HepG2 (cell line): Measurements from ENCODE around the gene MLXIPL. TPM values are rescaled to one million over a fixed set of nuclear protein-coding genes. Genes with fewer than 3 reads are reported as not detected.

Experiments used
- GPN1 ChIP-seq: sonication (generic); formaldehyde crosslinking; IDR thresholded peaks from 2 replicates; pipeline ENCODE4 v1.5.1; 2020; ENCODE audit warnings: missing genetic modification reagents, borderline replicate concordance
- KLF12 ChIP-seq: sonication (generic); formaldehyde crosslinking; IDR thresholded peaks from 2 replicates; pipeline ENCODE4 v1.4.0; 2020; ENCODE audit warnings: missing genetic modification reagents, borderline replicate concordance
- NFIB ChIP-seq: sonication (generic); formaldehyde crosslinking; IDR thresholded peaks from 2 replicates; pipeline ENCODE4 v1.9.0; 2021; ENCODE audit warnings: missing genetic modification reagents, mild to moderate bottlenecking, borderline replicate concordance
- NR2C2 ChIP-seq: sonication (generic); formaldehyde crosslinking; IDR thresholded peaks from 2 replicates; pipeline ENCODE4 v1.4.0; 2020; ENCODE audit warnings: missing genetic modification reagents, mild to moderate bottlenecking, moderate library complexity, borderline replicate concordance
- SNAI1 ChIP-seq: sonication (generic); formaldehyde crosslinking; IDR thresholded peaks from 2 replicates; pipeline ENCODE4 v1.5.0; 2020; ENCODE audit warnings: mild to moderate bottlenecking, missing genetic modification reagents, borderline replicate concordance
- THRA ChIP-seq: sonication (generic); formaldehyde crosslinking; IDR thresholded peaks from 2 replicates; pipeline ENCODE4 v1.4.0; 2020; ENCODE audit warnings: missing genetic modification reagents, borderline replicate concordance
- ZNF260 ChIP-seq: sonication (generic); formaldehyde crosslinking; IDR thresholded peaks from 2 replicates; pipeline ENCODE4 v1.4.0; 2020; ENCODE audit warnings: missing genetic modification reagents, low read depth, mild to moderate bottlenecking, borderline replicate concordance
- ZNF282 ChIP-seq: fragments of 450-650 bp; IDR thresholded peaks from 2 replicates; pipeline ENCODE4 v1.6.1; 2018; ENCODE audit not compliant: partially characterized antibody
- ZNF333 ChIP-seq: sonication (generic); formaldehyde crosslinking; IDR thresholded peaks from 2 replicates; pipeline ENCODE4 v1.4.0; 2020; ENCODE audit warnings: mild to moderate bottlenecking, missing genetic modification reagents, borderline replicate concordance
- ZNF629 ChIP-seq: sonication (generic); formaldehyde crosslinking; conservative IDR thresholded peaks from 2 replicates; pipeline ENCODE4 v1.5.0; 2020; ENCODE audit warnings: missing genetic modification reagents
- ZNF841 ChIP-seq: sonication (generic); formaldehyde crosslinking; IDR thresholded peaks from 2 replicates; pipeline ENCODE4 v1.8.1; 2023; ENCODE audit warnings: missing genetic modification reagents, borderline replicate concordance
- polyA plus RNA-seq, 8 experiments: library from polyadenylated mRNA; depleted of rRNA in 3 of 8; stranded (reverse) in 7 of 8; unstranded in 1 of 8; fragments of >200 nt; fragmentation: Illumina TruSeq in 4 of 8; extraction: Trizol in 4 of 8; gene quantifications; 2 replicates each; pipeline versions ENCODE4 v1.2.1 to v1.2.3, GENCODE V29; 2011 to 2016; ENCODE audit warnings: low read depth in 4 of 8, missing spikeins in 1 of 8, mixed read lengths in 1 of 8; ENCODE audit not compliant: insufficient read depth in 1 of 8
- total RNA-seq, 5 experiments: library from RNA; depleted of rRNA; stranded (reverse); fragments of >200 nt; fragmentation: Illumina TruSeq; extraction: Trizol; gene quantifications; 2 replicates each; pipeline ENCODE4 v1.2.3, GENCODE V29; 2016; ENCODE audit warnings: low read depth in 1 of 5
- TF ChIP-seq, protein P1 (sequence below): sonication (generic); formaldehyde crosslinking; IDR thresholded peaks from 2 replicates; pipeline ENCODE4 v1.4.0; 2020; ENCODE audit warnings: missing genetic modification reagents
- TF ChIP-seq, protein P2 (sequence below): sonication (generic); formaldehyde crosslinking; IDR thresholded peaks from 2 replicates; pipeline ENCODE4 v1.5.0; 2020; ENCODE audit warnings: missing genetic modification reagents
- TF ChIP-seq, protein P3 (sequence below): fragments of 450-650 bp; IDR thresholded peaks from 2 replicates; pipeline ENCODE4 v1.6.1; 2017; ENCODE audit warnings: mild to moderate bottlenecking
- TF ChIP-seq, protein P4 (sequence below): sonication (generic); formaldehyde crosslinking; IDR thresholded peaks from 2 replicates; pipeline ENCODE4 v1.4.0; 2020; ENCODE audit warnings: missing genetic modification reagents

MLXIPL gene
- total and polyA plus RNA-seq, 2 of the 13 experiments (the other 11 are each of a cell fraction or from before 2014, with no cell fraction given), result 51.6 to 60.1 TPM

GRCh38 chr7:73578342-73579128 is 45.8 kb downstream of the MLXIPL start, which contains the start of gene TBL2 (continued):
- TF ChIP-seq, protein P1, sequence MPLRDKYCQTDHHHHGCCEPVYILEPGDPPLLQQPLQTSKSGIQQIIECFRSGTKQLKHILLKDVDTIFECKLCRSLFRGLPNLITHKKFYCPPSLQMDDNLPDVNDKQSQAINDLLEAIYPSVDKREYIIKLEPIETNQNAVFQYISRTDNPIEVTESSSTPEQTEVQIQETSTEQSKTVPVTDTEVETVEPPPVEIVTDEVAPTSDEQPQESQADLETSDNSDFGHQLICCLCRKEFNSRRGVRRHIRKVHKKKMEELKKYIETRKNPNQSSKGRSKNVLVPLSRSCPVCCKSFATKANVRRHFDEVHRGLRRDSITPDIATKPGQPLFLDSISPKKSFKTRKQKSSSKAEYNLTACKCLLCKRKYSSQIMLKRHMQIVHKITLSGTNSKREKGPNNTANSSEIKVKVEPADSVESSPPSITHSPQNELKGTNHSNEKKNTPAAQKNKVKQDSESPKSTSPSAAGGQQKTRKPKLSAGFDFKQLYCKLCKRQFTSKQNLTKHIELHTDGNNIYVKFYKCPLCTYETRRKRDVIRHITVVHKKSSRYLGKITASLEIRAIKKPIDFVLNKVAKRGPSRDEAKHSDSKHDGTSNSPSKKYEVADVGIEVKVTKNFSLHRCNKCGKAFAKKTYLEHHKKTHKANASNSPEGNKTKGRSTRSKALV (CRISPR knock-in tag), result no peak
- TF ChIP-seq ZNF260 (CRISPR knock-in tag) (no peak), ZNF282 (no peak), NR2C2 (CRISPR knock-in tag) (peak; percentile 54; the same call in 1 of the 2 replicates), ZNF841 (CRISPR knock-in tag) (0 out of 2 replicates have a peak, but pooled peaks have one; percentile 35), ZNF333 (CRISPR knock-in tag) (no peak; the same call in 1 of the 2 replicates), KLF12 (CRISPR knock-in tag) (0 out of 2 replicates have a peak, but pooled peaks have one; percentile 38), THRA (CRISPR knock-in tag) (no peak), ZNF629 (CRISPR knock-in tag) (no peak), NFIB (CRISPR knock-in tag) (no peak), SNAI1 (CRISPR knock-in tag) (no peak), GPN1 (CRISPR knock-in tag) (no peak)
- TF ChIP-seq, protein P2, sequence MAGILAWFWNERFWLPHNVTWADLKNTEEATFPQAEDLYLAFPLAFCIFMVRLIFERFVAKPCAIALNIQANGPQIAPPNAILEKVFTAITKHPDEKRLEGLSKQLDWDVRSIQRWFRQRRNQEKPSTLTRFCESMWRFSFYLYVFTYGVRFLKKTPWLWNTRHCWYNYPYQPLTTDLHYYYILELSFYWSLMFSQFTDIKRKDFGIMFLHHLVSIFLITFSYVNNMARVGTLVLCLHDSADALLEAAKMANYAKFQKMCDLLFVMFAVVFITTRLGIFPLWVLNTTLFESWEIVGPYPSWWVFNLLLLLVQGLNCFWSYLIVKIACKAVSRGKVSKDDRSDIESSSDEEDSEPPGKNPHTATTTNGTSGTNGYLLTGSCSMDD (CRISPR knock-in tag), result no peak
- TF ChIP-seq, protein P3, sequence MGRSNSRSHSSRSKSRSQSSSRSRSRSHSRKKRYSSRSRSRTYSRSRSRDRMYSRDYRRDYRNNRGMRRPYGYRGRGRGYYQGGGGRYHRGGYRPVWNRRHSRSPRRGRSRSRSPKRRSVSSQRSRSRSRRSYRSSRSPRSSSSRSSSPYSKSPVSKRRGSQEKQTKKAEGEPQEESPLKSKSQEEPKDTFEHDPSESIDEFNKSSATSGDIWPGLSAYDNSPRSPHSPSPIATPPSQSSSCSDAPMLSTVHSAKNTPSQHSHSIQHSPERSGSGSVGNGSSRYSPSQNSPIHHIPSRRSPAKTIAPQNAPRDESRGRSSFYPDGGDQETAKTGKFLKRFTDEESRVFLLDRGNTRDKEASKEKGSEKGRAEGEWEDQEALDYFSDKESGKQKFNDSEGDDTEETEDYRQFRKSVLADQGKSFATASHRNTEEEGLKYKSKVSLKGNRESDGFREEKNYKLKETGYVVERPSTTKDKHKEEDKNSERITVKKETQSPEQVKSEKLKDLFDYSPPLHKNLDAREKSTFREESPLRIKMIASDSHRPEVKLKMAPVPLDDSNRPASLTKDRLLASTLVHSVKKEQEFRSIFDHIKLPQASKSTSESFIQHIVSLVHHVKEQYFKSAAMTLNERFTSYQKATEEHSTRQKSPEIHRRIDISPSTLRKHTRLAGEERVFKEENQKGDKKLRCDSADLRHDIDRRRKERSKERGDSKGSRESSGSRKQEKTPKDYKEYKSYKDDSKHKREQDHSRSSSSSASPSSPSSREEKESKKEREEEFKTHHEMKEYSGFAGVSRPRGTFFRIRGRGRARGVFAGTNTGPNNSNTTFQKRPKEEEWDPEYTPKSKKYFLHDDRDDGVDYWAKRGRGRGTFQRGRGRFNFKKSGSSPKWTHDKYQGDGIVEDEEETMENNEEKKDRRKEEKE, result no peak
- TF ChIP-seq, protein P4, sequence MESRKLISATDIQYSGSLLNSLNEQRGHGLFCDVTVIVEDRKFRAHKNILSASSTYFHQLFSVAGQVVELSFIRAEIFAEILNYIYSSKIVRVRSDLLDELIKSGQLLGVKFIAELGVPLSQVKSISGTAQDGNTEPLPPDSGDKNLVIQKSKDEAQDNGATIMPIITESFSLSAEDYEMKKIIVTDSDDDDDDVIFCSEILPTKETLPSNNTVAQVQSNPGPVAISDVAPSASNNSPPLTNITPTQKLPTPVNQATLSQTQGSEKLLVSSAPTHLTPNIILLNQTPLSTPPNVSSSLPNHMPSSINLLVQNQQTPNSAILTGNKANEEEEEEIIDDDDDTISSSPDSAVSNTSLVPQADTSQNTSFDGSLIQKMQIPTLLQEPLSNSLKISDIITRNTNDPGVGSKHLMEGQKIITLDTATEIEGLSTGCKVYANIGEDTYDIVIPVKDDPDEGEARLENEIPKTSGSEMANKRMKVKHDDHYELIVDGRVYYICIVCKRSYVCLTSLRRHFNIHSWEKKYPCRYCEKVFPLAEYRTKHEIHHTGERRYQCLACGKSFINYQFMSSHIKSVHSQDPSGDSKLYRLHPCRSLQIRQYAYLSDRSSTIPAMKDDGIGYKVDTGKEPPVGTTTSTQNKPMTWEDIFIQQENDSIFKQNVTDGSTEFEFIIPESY (CRISPR knock-in tag), result no peak
